ENCODE measurements around the gene SPATA16.

SPATA16 gene

DNA sequence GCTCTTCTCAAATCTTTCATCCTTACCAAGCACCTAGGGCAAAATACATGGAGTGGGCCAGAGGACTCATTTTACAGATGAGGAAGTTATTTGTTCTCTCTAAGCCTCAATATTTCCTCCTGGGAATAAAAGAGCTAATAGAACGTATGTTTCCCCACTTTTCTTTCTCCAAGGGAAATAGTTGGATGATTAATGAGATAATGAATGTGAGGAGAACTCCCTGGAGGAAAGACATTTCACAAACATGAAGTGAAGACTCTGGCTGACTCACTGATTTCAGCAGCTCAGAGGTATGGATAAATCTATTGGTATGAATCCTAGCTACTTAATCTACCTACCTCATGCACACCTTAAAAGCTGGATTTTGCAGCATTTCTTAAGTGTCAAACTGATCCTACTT, 292.1 kb downstream of the SPATA16 start:
- Mint-ChIP-seq H3K4me1 (no peaks in the 10 kb centered on the region), H3K36me3 (ENCODE audit: insufficient read depth) (no peaks in the 10 kb centered on the region), H3K4me3 (no peak overlapping the region), H3K27me3 (peaks cover 27% of the 10 kb centered on the region), H3K9me3 (no peaks in the 10 kb centered on the region), H3K27ac (ENCODE audit: low read depth) (no peak overlapping the region)
- DNase-seq (ENCODE audit: low spot score in 2 of 2) (no peak), ATAC-seq (replicated peaks; ENCODE audit: extremely low read depth, poor library complexity, severe bottlenecking) (no peak)

DNA sequence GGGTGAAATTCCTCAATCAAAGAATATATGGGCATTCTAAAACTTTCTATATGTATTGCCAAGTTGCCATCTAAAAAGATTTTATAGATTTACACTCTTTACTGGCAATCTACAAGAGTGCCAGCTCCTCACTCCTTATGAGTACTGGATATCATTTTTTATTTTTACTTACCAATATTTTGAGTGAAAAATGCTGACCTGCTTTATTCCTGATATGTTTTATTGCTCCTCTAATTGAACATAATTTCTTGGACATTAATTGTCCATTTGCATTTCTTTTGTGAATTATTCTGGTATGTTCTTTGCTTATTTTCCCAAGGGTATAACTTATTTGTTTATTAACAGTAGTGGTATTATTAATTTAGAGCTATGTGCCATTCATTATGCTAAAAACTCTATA, 293.7 kb downstream of the SPATA16 start:
- ATAC-seq (replicated peaks; ENCODE audit: extremely low read depth, poor library complexity, severe bottlenecking) (no peak), DNase-seq (ENCODE audit: low spot score in 2 of 2) (no peak)
- H3K9me3 Mint-ChIP-seq: no peaks in the 10 kb centered on the region
- H3K27ac Mint-ChIP-seq (ENCODE audit: low read depth): no peak overlapping the region
- H3K4me3 Mint-ChIP-seq: no peak overlapping the region
- H3K27me3 Mint-ChIP-seq: peaks cover 42% of the 10 kb centered on the region
- H3K4me1 Mint-ChIP-seq: no peaks in the 10 kb centered on the region
- H3K36me3 Mint-ChIP-seq (ENCODE audit: insufficient read depth): no peaks in the 10 kb centered on the region

DNA sequence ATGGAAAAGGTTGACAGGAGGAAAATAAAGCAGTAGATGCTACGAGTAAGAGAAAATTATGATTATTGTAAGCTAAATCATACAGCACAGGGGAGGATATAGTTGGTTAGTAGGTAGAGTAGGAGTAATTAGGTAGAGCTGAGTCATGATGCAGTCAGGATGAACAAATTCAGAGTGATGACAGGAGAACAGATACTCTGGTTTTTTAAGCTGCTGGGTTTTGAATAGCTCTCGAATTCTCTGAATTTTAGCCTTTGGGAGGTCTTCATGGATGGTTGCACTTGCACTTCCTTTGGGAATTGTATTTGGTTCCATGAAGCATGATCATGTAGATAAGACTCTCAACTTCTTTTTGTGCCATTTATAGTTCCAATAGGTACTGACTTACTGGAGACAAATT, 294.3 kb downstream of the SPATA16 start:
- DNase-seq (ENCODE audit: low spot score in 2 of 2) (no peak), ATAC-seq (replicated peaks; ENCODE audit: extremely low read depth, poor library complexity, severe bottlenecking) (no peak)
- Mint-ChIP-seq H3K27me3 (peaks cover 42% of the 10 kb centered on the region), H3K36me3 (ENCODE audit: insufficient read depth) (no peaks in the 10 kb centered on the region), H3K27ac (ENCODE audit: low read depth) (no peak overlapping the region), H3K9me3 (no peaks in the 10 kb centered on the region), H3K4me3 (no peak overlapping the region), H3K4me1 (no peaks in the 10 kb centered on the region)

DNA sequence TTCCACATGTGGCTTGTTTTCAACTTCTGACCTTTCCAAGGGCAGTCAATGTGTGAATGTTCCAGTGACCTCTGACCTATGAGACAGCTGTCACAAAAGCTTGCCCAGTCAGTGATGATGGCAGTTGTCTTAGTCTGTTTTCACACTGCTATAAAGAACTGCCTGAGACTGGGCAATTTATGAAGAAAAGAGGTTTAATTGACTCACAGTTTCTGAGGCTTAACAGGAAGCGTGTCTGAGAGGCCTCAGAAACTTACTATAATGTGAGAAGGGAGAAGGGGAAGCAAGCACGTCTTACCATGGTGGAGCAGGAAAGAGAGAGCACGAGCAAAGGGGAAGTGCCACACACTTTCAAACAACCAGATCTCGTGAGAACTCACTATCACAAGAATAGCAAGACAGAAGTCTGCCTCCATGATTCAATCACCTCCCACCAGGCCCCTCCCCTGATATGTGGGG, 294.9 kb downstream of the SPATA16 start:
- H3K27me3 Mint-ChIP-seq: peaks cover 44% of the 10 kb centered on the region
- no peaks in the 10 kb centered on the region for H3K9me3 Mint-ChIP-seq
- H3K4me3 Mint-ChIP-seq: no peak overlapping the region
- H3K27ac Mint-ChIP-seq (ENCODE audit: low read depth): no peak overlapping the region
- peak; percentile 24 for ATAC-seq (replicated peaks; ENCODE audit: extremely low read depth, poor library complexity, severe bottlenecking)
- H3K4me1 Mint-ChIP-seq: no peaks in the 10 kb centered on the region
- no peaks in the 10 kb centered on the region for H3K36me3 Mint-ChIP-seq (ENCODE audit: insufficient read depth)
- DNase-seq (ENCODE audit: low spot score in 2 of 2): no peak

DNA sequence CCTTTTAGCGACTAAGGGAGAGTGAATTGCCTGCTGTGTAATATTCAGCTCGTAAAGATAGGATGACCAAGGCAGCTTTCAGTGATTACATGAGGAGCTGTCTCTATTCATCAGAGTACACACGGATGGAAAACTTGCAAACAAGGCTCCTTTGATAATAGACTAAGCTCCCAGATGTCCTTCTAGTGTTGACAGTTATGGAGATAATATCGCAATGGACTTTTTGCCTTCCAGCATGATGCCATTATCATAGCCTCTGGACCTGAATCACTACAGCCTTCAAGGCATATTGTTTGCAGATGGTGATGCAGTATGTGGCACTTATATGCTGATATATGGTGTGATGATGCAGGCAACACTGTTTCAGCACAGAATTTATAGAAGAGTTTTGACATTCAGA, 296.6 kb downstream of the SPATA16 start:
- H3K27ac Mint-ChIP-seq (ENCODE audit: low read depth): no peak overlapping the region
- no peaks in the 10 kb centered on the region for H3K4me1 Mint-ChIP-seq
- H3K9me3 Mint-ChIP-seq: no peaks in the 10 kb centered on the region
- ATAC-seq (replicated peaks; ENCODE audit: extremely low read depth, poor library complexity, severe bottlenecking): no peak
- H3K27me3 Mint-ChIP-seq: peaks cover 28% of the 10 kb centered on the region
- DNase-seq (ENCODE audit: low spot score in 2 of 2): no peak
- H3K36me3 Mint-ChIP-seq (ENCODE audit: insufficient read depth): no peaks in the 10 kb centered on the region
- H3K4me3 Mint-ChIP-seq: no peak overlapping the region

DNA sequence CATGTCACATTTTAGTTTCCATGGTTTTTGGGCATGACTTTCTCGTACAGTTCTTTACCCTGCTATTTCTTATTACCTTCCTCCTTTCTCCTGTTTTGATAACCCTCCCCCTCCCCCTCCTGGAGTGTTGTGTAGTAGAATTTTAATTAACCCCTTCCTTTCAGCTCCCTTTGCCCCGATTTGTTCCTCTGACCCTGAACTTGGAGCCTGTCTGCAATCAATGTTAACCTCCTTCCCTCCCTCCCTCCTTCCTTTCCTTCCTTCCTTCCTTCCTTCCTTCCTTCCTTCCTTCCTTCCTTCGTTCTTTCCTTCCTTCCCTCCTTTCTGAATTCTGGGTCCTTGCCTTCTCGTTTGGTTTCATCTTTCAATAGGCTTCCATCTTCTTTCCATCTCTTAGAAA, 300.1 kb downstream of the SPATA16 start:
- Mint-ChIP-seq H3K4me3 (no peak overlapping the region), H3K27ac (ENCODE audit: low read depth) (no peak overlapping the region), H3K9me3 (no peaks in the 10 kb centered on the region), H3K36me3 (ENCODE audit: insufficient read depth) (no peaks in the 10 kb centered on the region), H3K4me1 (no peaks in the 10 kb centered on the region), H3K27me3 (peaks cover 20% of the 10 kb centered on the region)
- ATAC-seq (replicated peaks; ENCODE audit: extremely low read depth, poor library complexity, severe bottlenecking) (no peak), DNase-seq (ENCODE audit: low spot score in 2 of 2) (no peak)

DNA sequence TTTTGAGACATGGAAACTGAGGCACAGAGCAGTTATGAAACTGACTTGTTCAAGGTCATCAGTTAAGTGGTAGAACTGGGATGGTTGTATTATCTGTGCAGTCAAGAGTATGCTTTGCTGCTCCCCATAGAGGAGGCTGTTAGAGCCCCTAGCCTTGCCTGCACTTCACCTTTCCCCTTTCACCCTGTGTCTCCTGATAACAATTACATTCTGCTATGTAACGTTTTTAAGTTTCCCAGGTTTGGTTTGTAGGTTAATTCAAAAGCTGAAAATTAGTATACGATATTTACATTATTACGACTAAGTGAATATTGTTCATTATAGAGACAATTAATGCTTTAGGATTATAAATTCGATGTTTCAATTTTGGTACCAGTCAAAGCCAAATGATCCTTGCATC, 300.6 kb downstream of the SPATA16 start:
- Mint-ChIP-seq H3K9me3 (no peaks in the 10 kb centered on the region), H3K27ac (ENCODE audit: low read depth) (no peak overlapping the region), H3K36me3 (ENCODE audit: insufficient read depth) (no peaks in the 10 kb centered on the region), H3K4me3 (no peak overlapping the region), H3K4me1 (no peaks in the 10 kb centered on the region), H3K27me3 (peaks cover 20% of the 10 kb centered on the region)
- ATAC-seq (replicated peaks; ENCODE audit: extremely low read depth, poor library complexity, severe bottlenecking) (no peak), DNase-seq (ENCODE audit: low spot score in 2 of 2) (no peak)

DNA sequence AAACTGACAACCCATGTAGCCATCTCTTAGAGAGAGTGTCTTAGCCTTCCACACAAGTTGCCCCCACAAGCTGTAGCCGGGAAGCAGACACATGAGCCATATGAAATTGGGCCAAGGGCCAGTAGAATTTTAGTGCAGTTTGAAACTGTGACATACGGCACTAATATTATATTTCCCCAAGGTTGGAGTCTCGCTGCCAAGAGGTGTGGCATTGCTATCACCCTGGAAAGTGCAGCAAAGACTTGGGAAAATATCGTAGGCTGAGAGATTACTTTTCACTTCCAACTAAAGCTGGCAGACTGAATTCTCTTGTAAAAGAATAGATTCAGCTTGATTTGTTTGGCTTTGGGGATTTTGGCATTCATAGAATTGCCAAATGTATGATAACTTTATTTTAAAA, 301.4 kb downstream of the SPATA16 start:
- H3K9me3 Mint-ChIP-seq: no peaks in the 10 kb centered on the region

More for the DNA sequence above, 301.4 kb downstream of the SPATA16 start:
- no peak overlapping the region for H3K4me3 Mint-ChIP-seq
- no peak for DNase-seq (ENCODE audit: low spot score in 2 of 2)
- no peaks in the 10 kb centered on the region for H3K36me3 Mint-ChIP-seq (ENCODE audit: insufficient read depth)
- no peak for ATAC-seq (replicated peaks; ENCODE audit: extremely low read depth, poor library complexity, severe bottlenecking)
- H3K27me3 Mint-ChIP-seq: peaks cover 20% of the 10 kb centered on the region
- H3K27ac Mint-ChIP-seq (ENCODE audit: low read depth): no peak overlapping the region
- no peaks in the 10 kb centered on the region for H3K4me1 Mint-ChIP-seq

Data from central memory CD8-positive, alpha-beta T cell (primary cell).